ENCODE measurements around the gene PLS1. TPM values are rescaled to one million over a fixed set of nuclear protein-coding genes. Genes with fewer than 3 reads are reported as not detected.

Gene PLS1
- polyA plus RNA-seq, 1 of the 3 experiments (the other 2 are of a cell fraction), result 2.9 TPM

DNA sequence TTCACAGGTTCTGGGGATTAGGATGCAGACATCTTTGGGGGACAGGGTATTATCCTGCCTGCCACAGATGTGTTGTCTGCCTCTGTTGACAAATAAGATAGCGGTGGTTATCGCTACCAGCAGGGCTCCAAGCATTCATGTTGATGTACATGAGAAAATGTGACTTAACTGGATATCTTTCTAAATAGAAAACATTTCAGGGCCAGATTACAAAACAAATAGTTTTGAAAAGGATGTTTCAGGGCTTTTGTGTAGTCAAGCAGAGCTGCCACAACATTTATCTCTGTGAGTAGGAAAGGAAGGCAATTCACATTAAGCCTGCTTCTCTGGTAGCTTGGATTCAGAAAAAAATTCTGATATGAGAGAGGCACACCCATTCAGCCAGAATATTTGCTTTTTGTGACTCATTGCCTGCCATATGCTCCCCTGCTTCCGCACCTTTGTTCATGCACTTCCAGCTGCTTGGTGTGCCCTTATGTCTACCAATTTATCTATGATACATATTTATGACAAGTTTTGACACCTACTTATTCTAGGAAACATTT lies 22.8 kb downstream of the PLS1 start:
- no peaks in the 10 kb centered on the region for H3K9me2 ChIP-seq
- CTCF ChIA-PET, result no interaction called here
- TF ChIP-seq RFX5 (IDR thresholded peaks at IDR 0.05; ENCODE audit: low read length) (no peak), SMC3 (IDR thresholded peaks at IDR 0.05; ENCODE audit: low read depth, low read length) (no peak), TEAD4 (IDR thresholded peaks at IDR 0.05; ENCODE audit: borderline replicate concordance, insufficient read depth) (no peak), MXI1 (IDR thresholded peaks at IDR 0.05; ENCODE audit: low read depth, low read length) (no peak), RXRA (IDR thresholded peaks at IDR 0.05; ENCODE audit: borderline replicate concordance, low read depth) (no peak), EZH2phosphoT487 (IDR thresholded peaks at IDR 0.05; ENCODE audit: borderline replicate concordance, low read depth) (no peak), EP300 (IDR thresholded peaks at IDR 0.05; ENCODE audit: borderline replicate concordance in 1 of 2, low read depth in 1 of 2, low read length in 1 of 2) (no peak), FOXM1 (IDR thresholded peaks at IDR 0.05; ENCODE audit: low read depth) (no peak), GATA2 (CRISPR knock-in tag; IDR thresholded peaks at IDR 0.05) (no peak), MEF2A (IDR thresholded peaks at IDR 0.05; ENCODE audit: borderline replicate concordance, low read depth) (no peak), POLR2AphosphoS5 (IDR thresholded peaks at IDR 0.05; ENCODE audit: low read depth, low read length) (no peak), SIN3A (IDR thresholded peaks at IDR 0.05; ENCODE audit: borderline replicate concordance, low read depth, low read length) (no peak), GABPA (IDR thresholded peaks at IDR 0.05; ENCODE audit: low read depth) (no peak), NFIC (IDR thresholded peaks at IDR 0.05; ENCODE audit: borderline replicate concordance) (no peak)
- TF ChIP-seq, protein P1, sequence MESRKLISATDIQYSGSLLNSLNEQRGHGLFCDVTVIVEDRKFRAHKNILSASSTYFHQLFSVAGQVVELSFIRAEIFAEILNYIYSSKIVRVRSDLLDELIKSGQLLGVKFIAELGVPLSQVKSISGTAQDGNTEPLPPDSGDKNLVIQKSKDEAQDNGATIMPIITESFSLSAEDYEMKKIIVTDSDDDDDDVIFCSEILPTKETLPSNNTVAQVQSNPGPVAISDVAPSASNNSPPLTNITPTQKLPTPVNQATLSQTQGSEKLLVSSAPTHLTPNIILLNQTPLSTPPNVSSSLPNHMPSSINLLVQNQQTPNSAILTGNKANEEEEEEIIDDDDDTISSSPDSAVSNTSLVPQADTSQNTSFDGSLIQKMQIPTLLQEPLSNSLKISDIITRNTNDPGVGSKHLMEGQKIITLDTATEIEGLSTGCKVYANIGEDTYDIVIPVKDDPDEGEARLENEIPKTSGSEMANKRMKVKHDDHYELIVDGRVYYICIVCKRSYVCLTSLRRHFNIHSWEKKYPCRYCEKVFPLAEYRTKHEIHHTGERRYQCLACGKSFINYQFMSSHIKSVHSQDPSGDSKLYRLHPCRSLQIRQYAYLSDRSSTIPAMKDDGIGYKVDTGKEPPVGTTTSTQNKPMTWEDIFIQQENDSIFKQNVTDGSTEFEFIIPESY (IDR thresholded peaks at IDR 0.05; ENCODE audit: borderline replicate concordance, low read depth), result no peak
- TF ChIP-seq, protein P2, sequence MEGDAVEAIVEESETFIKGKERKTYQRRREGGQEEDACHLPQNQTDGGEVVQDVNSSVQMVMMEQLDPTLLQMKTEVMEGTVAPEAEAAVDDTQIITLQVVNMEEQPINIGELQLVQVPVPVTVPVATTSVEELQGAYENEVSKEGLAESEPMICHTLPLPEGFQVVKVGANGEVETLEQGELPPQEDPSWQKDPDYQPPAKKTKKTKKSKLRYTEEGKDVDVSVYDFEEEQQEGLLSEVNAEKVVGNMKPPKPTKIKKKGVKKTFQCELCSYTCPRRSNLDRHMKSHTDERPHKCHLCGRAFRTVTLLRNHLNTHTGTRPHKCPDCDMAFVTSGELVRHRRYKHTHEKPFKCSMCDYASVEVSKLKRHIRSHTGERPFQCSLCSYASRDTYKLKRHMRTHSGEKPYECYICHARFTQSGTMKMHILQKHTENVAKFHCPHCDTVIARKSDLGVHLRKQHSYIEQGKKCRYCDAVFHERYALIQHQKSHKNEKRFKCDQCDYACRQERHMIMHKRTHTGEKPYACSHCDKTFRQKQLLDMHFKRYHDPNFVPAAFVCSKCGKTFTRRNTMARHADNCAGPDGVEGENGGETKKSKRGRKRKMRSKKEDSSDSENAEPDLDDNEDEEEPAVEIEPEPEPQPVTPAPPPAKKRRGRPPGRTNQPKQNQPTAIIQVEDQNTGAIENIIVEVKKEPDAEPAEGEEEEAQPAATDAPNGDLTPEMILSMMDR (IDR thresholded peaks at IDR 0.05), result no peak
- TF ChIP-seq, protein P3, sequence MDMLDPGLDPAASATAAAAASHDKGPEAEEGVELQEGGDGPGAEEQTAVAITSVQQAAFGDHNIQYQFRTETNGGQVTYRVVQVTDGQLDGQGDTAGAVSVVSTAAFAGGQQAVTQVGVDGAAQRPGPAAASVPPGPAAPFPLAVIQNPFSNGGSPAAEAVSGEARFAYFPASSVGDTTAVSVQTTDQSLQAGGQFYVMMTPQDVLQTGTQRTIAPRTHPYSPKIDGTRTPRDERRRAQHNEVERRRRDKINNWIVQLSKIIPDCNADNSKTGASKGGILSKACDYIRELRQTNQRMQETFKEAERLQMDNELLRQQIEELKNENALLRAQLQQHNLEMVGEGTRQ (IDR thresholded peaks at IDR 0.05; ENCODE audit: borderline replicate concordance, low read depth, low read length), result no peak
- TF ChIP-seq, protein P4, sequence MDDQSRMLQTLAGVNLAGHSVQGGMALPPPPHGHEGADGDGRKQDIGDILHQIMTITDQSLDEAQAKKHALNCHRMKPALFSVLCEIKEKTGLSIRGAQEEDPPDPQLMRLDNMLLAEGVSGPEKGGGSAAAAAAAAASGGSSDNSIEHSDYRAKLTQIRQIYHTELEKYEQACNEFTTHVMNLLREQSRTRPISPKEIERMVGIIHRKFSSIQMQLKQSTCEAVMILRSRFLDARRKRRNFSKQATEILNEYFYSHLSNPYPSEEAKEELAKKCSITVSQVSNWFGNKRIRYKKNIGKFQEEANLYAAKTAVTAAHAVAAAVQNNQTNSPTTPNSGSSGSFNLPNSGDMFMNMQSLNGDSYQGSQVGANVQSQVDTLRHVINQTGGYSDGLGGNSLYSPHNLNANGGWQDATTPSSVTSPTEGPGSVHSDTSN (IDR thresholded peaks at IDR 0.05), result no peak
- TF ChIP-seq, protein P5, sequence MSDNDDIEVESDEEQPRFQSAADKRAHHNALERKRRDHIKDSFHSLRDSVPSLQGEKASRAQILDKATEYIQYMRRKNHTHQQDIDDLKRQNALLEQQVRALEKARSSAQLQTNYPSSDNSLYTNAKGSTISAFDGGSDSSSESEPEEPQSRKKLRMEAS (IDR thresholded peaks at IDR 0.05; ENCODE audit: low read depth), result no peak
- H3F3A ChIP-seq (replicated peaks; ENCODE audit: insufficient read depth), result no peaks in the 10 kb centered on the region
- no peak overlapping the region for H3K27ac ChIP-seq (ENCODE audit: low read depth in 2 of 2, low read length in 1 of 2)
- H3K4me1 ChIP-seq (ENCODE audit: control insufficient read depth in 1 of 2, insufficient read depth in 2 of 2, low read depth in 1 of 2, low read length in 1 of 2), result no peaks in the 10 kb centered on the region
- no peaks in the 10 kb centered on the region for H3K36me3 ChIP-seq (replicated peaks in 1 of 2; ENCODE audit: control insufficient read depth in 1 of 2, insufficient read depth in 2 of 2, low read length in 1 of 2)
- H3K79me2 ChIP-seq (ENCODE audit: insufficient read depth), result no peaks in the 10 kb centered on the region
- H2AFZ ChIP-seq (ENCODE audit: low read depth), result no peak overlapping the region; the same call in 1 of the 2 replicates
- DNase-seq, result no peak
- H3K9ac ChIP-seq, result no peak overlapping the region
- WGBS (ENCODE audit: low lambda C conversion rate), result 85% methylated on average over 3 of the region's 3 CpGs
- POLR2A ChIA-PET, result no interaction called here
- no peak overlapping the region for H3K4me3 ChIP-seq (ENCODE audit: low read depth in 2 of 2, low read length in 1 of 2)
- no peaks in the 10 kb centered on the region for H3K9me3 ChIP-seq
- H4K20me1 ChIP-seq (ENCODE audit: insufficient read depth), result no peaks in the 10 kb centered on the region
- no peaks in the 10 kb centered on the region for H3K27me3 ChIP-seq (ENCODE audit: insufficient read depth)
- no peak overlapping the region for H3K4me2 ChIP-seq

Data from SK-N-SH (cell line).